DLD1 (cell line): Measurements from ENCODE around the gene INSYN1.
"Not testable (repeated sequence)": the region's sequence is repeated elsewhere in the genome, so short reads cannot be mapped to it uniquely, and the experiment has no call there.

Source experiments
- in situ Hi-C: cut with HindIII; loops from 2 replicates; pipeline ENCODE4 v1.10.0; 2017; ENCODE audit warnings: low sequenced_read_pairs

Gene INSYN1, protein sequence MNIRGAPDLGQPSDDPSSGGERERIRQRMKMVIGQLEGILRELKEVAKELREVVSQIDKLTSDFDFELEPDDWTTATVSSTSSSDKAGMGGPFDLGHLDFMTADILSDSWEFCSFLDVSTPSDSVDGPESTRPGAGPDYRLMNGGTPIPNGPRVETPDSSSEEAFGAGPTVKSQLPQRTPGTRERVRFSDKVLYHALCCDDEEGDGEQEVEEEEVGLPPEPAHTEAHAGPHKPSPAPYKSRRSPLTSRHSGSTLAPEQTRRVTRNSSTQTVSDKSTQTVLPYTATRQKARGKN

DNA sequence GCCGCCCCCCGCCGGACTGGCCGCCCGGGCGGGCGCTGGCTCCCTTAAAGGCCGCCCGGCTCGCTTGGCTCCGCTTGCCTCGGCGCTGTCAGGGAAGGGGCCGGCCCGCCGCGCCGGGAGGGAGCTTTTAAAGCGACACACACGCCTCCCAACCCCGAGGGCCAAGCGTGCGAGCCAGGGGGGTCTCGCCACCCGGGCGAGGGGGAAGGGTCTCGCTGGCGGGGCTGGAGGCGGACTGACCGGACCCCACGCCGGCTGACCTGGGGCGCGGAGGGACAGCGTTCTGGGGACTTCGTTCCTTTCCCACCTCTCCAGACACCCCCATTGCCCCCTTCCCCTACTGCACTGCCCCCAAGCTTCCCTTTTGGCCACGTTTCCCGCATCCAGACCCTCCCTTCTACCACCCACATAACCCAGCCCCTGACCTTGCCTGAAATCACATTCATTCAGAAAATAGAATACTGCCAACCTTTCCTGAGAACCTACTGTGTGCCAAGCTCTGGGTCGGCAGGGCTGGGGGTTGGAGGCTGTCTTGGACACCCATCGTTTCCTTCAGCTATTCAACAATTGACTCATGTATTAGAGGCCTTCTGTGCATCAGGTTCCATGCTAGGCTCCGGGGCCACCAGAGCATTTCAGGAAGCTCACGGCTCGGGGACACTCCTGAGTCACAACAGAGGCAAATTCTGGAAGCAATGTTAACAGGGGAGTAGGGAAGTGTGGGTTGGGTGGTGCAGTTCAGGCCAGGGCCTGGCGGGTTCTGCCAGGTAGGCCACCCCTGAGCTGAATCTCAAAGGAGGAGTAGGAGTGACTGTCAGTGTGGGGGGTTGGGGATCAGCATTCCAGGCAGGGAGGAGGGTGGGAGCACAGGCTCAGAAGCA is at the start of gene INSYN1:
TSS of gene INSYN1 (minus strand) at position 102 of the 881 bp plus-strand sequence. CDS start 2,221 bp downstream, outside the sequence.
- in situ Hi-C loops, result no loop called here

DNA sequence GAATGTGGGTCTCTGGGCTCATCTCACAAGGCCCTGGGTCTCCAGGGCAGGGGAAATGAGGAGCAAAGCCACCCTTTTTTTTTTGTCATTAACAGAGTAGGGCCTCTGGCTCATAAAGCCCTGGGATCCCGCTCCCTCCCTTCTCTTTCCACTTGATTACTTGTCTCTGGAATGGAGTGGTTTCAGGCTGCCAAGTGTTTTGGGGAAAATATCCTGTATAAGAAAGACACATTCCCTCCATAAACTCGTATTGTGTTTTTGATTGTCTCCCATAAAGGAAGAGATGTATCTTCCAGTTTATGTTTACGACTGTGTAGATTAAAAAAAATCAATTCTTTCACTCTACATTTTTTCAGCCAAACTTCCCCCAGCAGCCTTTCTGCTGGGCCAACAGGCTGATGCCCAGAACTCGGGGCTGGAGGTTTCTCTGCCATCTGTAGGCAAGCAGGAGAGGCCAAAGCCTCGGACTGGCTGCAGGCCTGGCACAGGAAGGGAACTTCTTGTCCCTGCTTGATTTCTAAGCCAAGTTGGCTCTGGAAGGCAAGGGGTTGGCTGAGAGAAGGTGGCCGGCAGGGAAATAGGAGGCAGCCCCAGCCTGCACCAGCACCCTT is 49.4 kb upstream of the INSYN1 start:
- in situ Hi-C loops, result no loop called here

- in situ Hi-C loops, result no loop called here
Observed at GRCh38 chr15:73800662-73801345, 47.7 kb upstream of the INSYN1 start.

DNA sequence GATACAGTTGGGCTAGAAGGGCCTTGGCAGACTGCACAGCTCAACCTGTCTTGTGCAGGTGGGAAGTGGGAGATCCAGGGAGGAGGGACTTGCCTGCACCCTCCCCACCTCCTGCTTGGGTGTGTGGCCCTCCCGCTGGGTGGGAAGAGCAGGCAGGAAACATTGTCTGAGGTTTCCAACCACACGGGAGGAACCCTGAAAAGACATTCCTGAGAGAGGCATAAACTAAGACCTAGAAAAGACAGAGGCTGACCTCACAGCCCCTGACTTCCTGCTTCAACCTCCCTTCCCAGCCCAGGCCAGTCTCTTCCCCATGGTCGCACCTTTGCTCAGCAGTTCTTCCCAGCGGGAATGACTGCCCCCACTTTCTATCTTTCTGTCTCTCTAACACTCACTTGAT is 46.3 kb upstream of the INSYN1 start:
- in situ Hi-C loops, result no loop called here

- in situ Hi-C loops, result no loop called here
Observed at GRCh38 chr15:73797366-73798158, 44.4 kb upstream of the INSYN1 start.

DNA sequence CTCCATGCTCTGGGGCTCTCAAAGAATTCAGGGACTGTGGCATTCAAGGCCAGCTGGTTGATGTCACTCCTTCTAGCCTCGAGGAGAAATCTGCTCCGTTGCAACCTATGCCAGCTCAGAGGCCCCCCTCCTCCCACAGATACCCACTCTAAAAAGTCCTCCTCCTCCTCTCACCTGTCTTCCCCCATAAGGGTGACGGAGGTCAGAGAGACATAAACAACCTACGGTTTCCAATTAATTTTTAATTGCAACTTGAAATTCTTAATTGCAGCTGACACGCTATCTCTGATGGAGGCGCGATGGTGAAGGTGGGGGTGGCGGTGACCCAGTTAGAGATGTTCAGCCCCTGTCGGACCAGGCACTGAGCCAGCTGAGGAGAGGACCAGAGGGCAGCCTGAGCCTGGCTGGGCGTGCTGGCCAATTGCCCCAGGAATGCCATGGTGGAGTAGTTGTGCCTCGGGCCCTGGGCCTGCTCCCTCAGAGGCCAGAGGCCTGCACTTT is 43.2 kb upstream of the INSYN1 start:
- in situ Hi-C loops, result no loop called here

- in situ Hi-C loops, result no loop called here
Observed at GRCh38 chr15:73794443-73795133, 41.4 kb upstream of the INSYN1 start.

DNA sequence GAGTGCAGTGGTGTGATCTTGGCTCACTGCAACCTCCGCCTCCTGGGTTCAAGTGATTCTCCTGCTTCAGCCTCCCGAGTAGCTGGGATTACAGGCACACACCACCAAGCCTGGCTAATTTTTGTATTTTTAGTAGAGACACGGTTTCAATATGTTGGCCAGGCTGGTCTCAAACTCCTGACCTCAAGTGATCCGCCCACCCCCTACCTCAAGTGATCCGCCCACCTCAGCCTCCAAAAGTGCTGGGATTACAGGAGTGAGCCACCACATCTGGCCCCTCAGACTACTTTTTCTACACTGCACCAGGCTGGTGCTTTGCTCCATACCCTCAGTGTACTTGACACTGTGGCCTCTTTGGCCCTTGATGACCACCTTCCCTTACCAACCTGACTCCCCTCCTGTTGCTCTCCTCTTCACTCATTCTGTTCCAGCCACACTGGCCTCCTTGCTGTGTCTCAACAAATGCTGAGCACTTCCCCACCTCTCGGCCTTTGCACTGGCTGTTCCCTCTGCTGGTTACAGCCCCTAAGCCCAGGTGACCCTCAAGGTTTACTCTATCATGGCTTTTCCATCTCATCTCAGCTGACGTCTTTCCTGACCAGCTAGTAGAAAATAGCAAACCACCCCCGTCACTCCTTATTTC is 39.9 kb upstream of the INSYN1 start:
- in situ Hi-C loops, result not testable (repeated sequence)

- in situ Hi-C loops, result no loop called here
Observed at GRCh38 chr15:73792415-73792814, 39.3 kb upstream of the INSYN1 start.

- in situ Hi-C loops, result no loop called here
Observed at GRCh38 chr15:73789521-73790240, 36.5 kb upstream of the INSYN1 start.

- in situ Hi-C loops, result no loop called here
Observed at GRCh38 chr15:73787621-73788020, 34.5 kb upstream of the INSYN1 start.

DNA sequence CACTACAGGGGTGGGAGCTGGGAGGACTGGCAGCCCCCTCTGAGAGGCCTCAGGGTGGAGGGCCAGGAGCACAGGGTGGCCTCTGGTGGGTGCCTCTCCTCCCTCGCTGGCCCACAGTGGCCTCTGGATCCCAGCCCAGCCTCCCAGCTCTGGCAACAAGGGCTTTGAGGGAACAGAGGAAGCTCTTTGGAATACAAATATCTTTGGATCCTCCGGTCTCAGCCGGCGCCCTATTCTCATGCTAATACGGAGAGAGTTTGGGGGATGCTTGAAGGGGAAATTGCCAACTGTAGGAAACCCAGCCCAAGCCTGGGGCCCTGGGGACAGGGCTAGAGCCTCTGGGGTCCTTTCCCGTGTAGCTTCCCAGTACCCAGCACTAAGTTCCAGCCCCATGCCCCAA is 33.4 kb upstream of the INSYN1 start:
- in situ Hi-C loops, result no loop called here

- in situ Hi-C loops, result not testable (repeated sequence)
Observed at GRCh38 chr15:73785256-73786014, 32.3 kb upstream of the INSYN1 start.

DNA sequence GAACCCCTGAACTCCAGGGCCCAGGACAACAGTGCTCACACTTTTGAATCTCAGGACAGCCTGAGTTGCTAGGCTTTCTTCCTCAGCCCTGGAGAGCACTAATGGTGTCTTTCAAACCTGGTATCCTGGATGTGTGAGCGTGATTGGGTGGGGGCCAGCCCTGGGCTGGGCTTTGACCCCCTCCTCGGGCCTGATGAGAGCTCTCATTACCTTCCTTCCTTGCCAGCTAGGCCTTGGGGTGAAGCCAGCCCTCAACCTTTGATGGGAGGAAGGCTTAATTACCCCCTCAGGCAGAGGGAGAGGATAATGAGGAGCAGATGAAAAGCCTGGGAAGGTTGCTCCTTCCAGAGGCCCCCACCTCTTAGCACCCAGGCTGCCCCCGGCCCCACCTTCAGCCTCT is 31.1 kb upstream of the INSYN1 start:
- in situ Hi-C loops, result no loop called here

DNA sequence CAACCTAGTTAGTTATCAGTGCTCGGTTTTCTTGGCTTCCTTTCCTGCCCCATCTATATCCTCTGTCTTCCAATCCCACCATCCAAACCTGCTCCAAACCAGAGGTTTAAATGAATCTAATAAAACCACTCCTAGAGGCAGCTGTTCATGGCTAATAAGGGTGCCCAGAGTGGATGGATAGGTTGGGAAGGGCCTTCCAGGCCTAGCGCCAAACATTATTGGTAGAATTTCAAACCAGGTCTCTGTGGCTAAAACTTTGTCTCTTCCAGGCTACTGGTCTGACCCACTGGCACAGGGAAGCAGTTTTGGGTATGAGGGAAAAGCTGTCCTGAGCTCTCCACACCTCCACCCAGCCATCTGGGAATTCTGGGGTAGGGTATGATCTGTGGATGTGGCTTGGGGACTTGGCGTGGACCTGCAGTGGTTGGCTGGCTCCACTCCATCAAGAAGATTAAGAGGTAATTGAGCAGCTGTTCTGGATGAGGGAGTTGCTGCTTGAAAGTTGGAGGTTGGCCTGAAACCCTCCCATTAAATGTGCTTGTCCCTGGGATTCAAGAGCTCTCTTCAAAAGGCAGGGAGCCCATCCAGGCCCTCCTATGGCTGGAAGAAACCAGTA is 29.3 kb upstream of the INSYN1 start:
- in situ Hi-C loops, result no loop called here

- in situ Hi-C loops, result no loop called here
Observed at GRCh38 chr15:73781038-73781925, 28.1 kb upstream of the INSYN1 start.
